Lower leg skin (tissue), 4 donors: Measurements from ENCODE around the gene ABCF3. TPM values are rescaled to one million over a fixed set of nuclear protein-coding genes. Genes with fewer than 3 reads are reported as not detected.
"Not testable (repeated sequence)": the region's sequence is repeated elsewhere in the genome, so short reads cannot be mapped to it uniquely, and the experiment has no call there.

Experiments used
- DNase-seq, 2 donors: peaks; one replicate each; pipeline ENCODE4 v3.0.0-alpha.2; 2019; ENCODE audit warnings: low spot score in 2 of 2
- H3K4me3 ChIP-seq: fragments of 200-600 bp; sonication (generic); 2 replicates; pipeline ENCODE4 v1.5.1; 2017; ENCODE audit warnings: mild to moderate bottlenecking, low read depth; ENCODE audit not compliant: poor library complexity, severe bottlenecking
- CTCF ChIP-seq, 3 donors: fragments of 450-650 bp; IDR thresholded peaks; one replicate each; pipeline ENCODE4 v1.5.1; 2016; ENCODE audit warnings: antibody characterized with exemption in 3 of 3, mild to moderate bottlenecking in 3 of 3, moderate library complexity in 2 of 3
- POLR2A ChIP-seq, 2 donors: fragments of 450-650 bp; IDR thresholded peaks; one replicate each; pipeline ENCODE4 v1.6.1; 2016 to 2017; ENCODE audit warnings: antibody characterized with exemption in 2 of 2, mild to moderate bottlenecking in 1 of 2, moderate library complexity in 1 of 2
- WGBS, 2 donors: methylation state at CpG; one replicate each; pipeline ENCODE4 v1.1.5; 2018; 5-methylcytosine and 5-hydroxymethylcytosine counted together
- intact Hi-C: fragments of 100-400 bp; cut with DNase I; formaldehyde crosslinking; loops from one replicate; pipeline ENCODE4 v1.15.0; 2023; ENCODE audit warnings: low total_unique reads
- total RNA-seq, 4 donors: library from RNA; depleted of rRNA; stranded (reverse); fragments of >200 nt; gene quantifications; one replicate each; pipeline ENCODE4 v1.1.0, GENCODE V29; 2016

The ABCF3 gene
- total RNA-seq, 4 donors from 2014 or later, result 47.6 to 62.9 (median 53.6) TPM

GRCh38 chr3:184145111-184145524 is 40.9 kb upstream of the ABCF3 start:
- TF ChIP-seq POLR2A (IDR thresholded peaks at IDR 0.05), result no peak
- TF ChIP-seq CTCF (IDR thresholded peaks at IDR 0.05), result no peak
- intact Hi-C loops, result no loop called here
- 22 to 24% methylated on average over 4 of the region's 4 CpGs for WGBS, 2 donors
- no peak for DNase-seq
- no peak overlapping the region for H3K4me3 ChIP-seq

- intact Hi-C loops, result no loop called here
- no peak overlapping the region for H3K4me3 ChIP-seq
- 85 to 95% methylated on average over 8 of the region's 8 CpGs for WGBS, 2 donors
- DNase-seq, result no peak
- TF ChIP-seq CTCF (IDR thresholded peaks at IDR 0.05) (no peak), POLR2A (IDR thresholded peaks at IDR 0.05) (no peak)
These were observed 40.2 kb upstream of the ABCF3 start for GRCh38 chr3:184145751-184146270.

- TF ChIP-seq POLR2A (IDR thresholded peaks at IDR 0.05) (no peak), CTCF (IDR thresholded peaks at IDR 0.05) (no peak)
- H3K4me3 ChIP-seq, result no peak overlapping the region
- WGBS, 2 donors, result 80 to 89% methylated on average over 3 of the region's 3 CpGs
- no peak for DNase-seq
- intact Hi-C loops, result no loop called here
These were observed 37.9 kb upstream of the ABCF3 start for GRCh38 chr3:184148076-184148475.

- intact Hi-C loops, result no loop called here
- 90 to 94% methylated on average over 6 of the region's 6 CpGs for WGBS, 2 donors
- H3K4me3 ChIP-seq, result no peak overlapping the region
- DNase-seq, result no peak
- TF ChIP-seq CTCF (IDR thresholded peaks at IDR 0.05), result no peak
- TF ChIP-seq POLR2A (IDR thresholded peaks at IDR 0.05), result no peak
These were observed 36.9 kb upstream of the ABCF3 start for GRCh38 chr3:184149123-184149522.

GRCh38 chr3:184149770-184150169 is 36.2 kb upstream of the ABCF3 start:
- intact Hi-C loops, H3K4me3 ChIP-seq, DNase-seq: not testable (repeated sequence)
- 78 to 86% methylated on average over 6 of the region's 6 CpGs for WGBS, 2 donors

GRCh38 chr3:184154885-184155643 is 30.9 kb upstream of the ABCF3 start, which contains the start of gene DVL3:
TSS of gene DVL3 (plus strand) at chr3:184155377. CDS start at chr3:184155636, 259 bp downstream.
- intact Hi-C loops, result no loop called here
- peak in 1 of 2 donors; percentile 90 for DNase-seq
- TF ChIP-seq CTCF (IDR thresholded peaks at IDR 0.05) (no peak), POLR2A (IDR thresholded peaks at IDR 0.05) (no peak)
- WGBS, 2 donors, result 1 to 2% methylated on average over 42 to 51 of the region's 84 CpGs
- H3K4me3 ChIP-seq, result peak within 1 kb of the TSS; percentile 65
